Common myeloid progenitor, CD34-positive (primary cell): Measurements from ENCODE around the gene PRDM11.

Source experiments
- CTCF ChIA-PET: fragments of 350-600 bp; sonication (Branson Sonifier 250); formaldehyde crosslinking; loops from one replicate; lab custom pipeline; 2021; ENCODE audit warnings: antibody characterized with exemption; lab: Charles Lee
- POLR2A ChIA-PET: fragments of 350-600 bp; sonication (Branson Sonifier 250); formaldehyde crosslinking; loops from one replicate; lab custom pipeline; 2021; ENCODE audit warnings: antibody characterized with exemption; lab: Charles Lee
- DNase-seq, 3 donors: peaks; one replicate each; pipeline versions ENCODE4 v3.0.0 to v3.0.0-alpha.2; 2013
- H3K27ac ChIP-seq, 2 experiments: 1 replicate in 1 of 2; 2 replicates in 1 of 2; pipeline ENCODE4 v1.7.0; 2013; ENCODE audit warnings: inconsistent platforms in 2 of 2, low read length in 2 of 2, mild to moderate bottlenecking in 2 of 2, low read depth in 1 of 2, moderate library complexity in 1 of 2; ENCODE audit not compliant: severe bottlenecking in 2 of 2, insufficient read depth in 1 of 2, poor library complexity in 1 of 2
- H3K27me3 ChIP-seq, 5 experiments: replicated peaks in 2 of 5; 1 replicate in 3 of 5; 2 replicates in 2 of 5; pipeline versions ENCODE4 v1.6.1 to v1.7.0; 2013; ENCODE audit warnings: low read length in 4 of 5, mild to moderate bottlenecking in 2 of 5, moderate library complexity in 2 of 5, inconsistent platforms in 1 of 5; ENCODE audit not compliant: insufficient read depth in 5 of 5, control insufficient read depth in 4 of 5
- H3K36me3 ChIP-seq, 4 experiments: 1 replicate in 2 of 4; 2 replicates in 2 of 4; pipeline versions ENCODE4 v1.6.1 to v1.7.0; 2013; ENCODE audit warnings: low read length in 3 of 4, control low read depth in 1 of 4, mild to moderate bottlenecking in 1 of 4; ENCODE audit not compliant: control insufficient read depth in 4 of 4, insufficient read depth in 4 of 4
- H3K4me1 ChIP-seq, 4 experiments: 1 replicate in 3 of 4; 2 replicates in 1 of 4; pipeline versions ENCODE4 v1.6.1 to v1.7.1; 2013; ENCODE audit warnings: low read length in 3 of 4, mild to moderate bottlenecking in 3 of 4, control low read depth in 1 of 4, inconsistent platforms in 1 of 4, moderate library complexity in 1 of 4; ENCODE audit not compliant: control insufficient read depth in 4 of 4, insufficient read depth in 4 of 4; ENCODE audit errors: control extremely low read depth in 1 of 4
- H3K4me3 ChIP-seq, 7 experiments: 1 replicate in 4 of 7; 2 replicates in 3 of 7; pipeline versions ENCODE4 v1.5.1 to v1.7.0; 2013; ENCODE audit warnings: mild to moderate bottlenecking in 7 of 7, low read length in 6 of 7, moderate library complexity in 6 of 7, inconsistent platforms in 2 of 7, low read depth in 2 of 7, control low read depth in 1 of 7; ENCODE audit not compliant: insufficient read depth in 4 of 7, control insufficient read depth in 1 of 7; ENCODE audit errors: extremely low read depth in 1 of 7
- H3K9me3 ChIP-seq, 5 experiments: 1 replicate in 4 of 5; 2 replicates in 1 of 5; pipeline versions ENCODE4 v1.6.1 to v1.7.1; 2013; ENCODE audit warnings: low read length in 4 of 5, mild to moderate bottlenecking in 2 of 5, inconsistent platforms in 1 of 5, low read depth in 1 of 5, moderate library complexity in 1 of 5; ENCODE audit not compliant: control insufficient read depth in 4 of 5, insufficient read depth in 2 of 5; ENCODE audit errors: control extremely low read depth in 1 of 5
- WGBS: methylation state at CpG from one replicate; pipeline ENCODE4 v1.1.5; 2013; ENCODE audit not compliant: insufficient coverage; 5-methylcytosine and 5-hydroxymethylcytosine counted together

PRDM11 gene

DNA sequence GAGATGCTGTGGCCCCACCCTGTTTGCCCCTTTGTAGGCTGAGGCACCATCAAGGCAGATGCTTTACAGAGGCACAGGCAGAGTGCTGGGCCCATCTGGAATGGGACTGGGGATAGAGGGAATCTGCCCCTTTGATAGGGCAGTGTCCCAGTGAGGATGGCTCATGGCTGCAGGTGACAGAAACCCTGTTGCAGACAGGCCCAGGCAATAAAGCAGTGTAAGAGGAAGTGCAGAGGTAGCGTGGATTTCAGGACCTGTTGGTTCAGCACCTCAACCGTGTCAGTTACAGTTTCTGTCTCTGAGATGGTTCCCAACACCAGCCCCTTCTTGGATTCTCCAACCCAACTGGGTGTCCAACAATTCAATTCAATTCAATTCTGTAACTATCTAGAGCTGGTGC, 25.1 kb downstream of the PRDM11 start:
- no peaks in the 10 kb centered on the region for H3K36me3 ChIP-seq
- no peak for DNase-seq
- WGBS: 94% methylated on average over 2 of the region's 2 CpGs
- CTCF ChIA-PET: interaction anchor here (0.6 kb wide), 1 partner anchor 61 kb away, joined by 3 read pairs; no protein-coding TSS in a partner anchor
- H3K4me3 ChIP-seq: no peak overlapping the region
- no peaks in the 10 kb centered on the region for H3K9me3 ChIP-seq
- no peaks in the 10 kb centered on the region for H3K27me3 ChIP-seq
- H3K27ac ChIP-seq: no peak overlapping the region
- H3K4me1 ChIP-seq: peaks cover 0 to 14% (median 7%) of the 10 kb centered on the region in 4 experiments
- POLR2A ChIA-PET: no interaction called here

DNA sequence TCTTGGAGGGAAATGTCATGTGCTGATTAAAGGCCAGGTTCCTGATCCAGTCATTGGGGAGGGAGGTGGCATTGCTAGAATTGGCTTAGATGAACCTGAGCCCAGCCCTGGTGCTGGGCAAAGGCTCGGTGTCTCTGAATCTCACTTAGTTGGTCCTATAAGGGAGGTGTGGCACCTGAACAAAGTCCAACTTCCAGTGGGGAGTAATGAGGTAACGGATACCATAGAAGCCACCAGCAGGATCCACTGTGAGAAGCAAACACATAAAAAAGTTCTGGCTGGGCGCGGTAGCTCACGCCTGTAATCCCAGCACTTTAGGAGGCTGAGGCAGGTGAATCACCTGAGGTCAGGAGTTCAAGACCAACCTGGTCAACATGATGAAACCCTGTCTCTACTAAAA, 26.6 kb downstream of the PRDM11 start:
- WGBS: 92% methylated on average over 5 of the region's 5 CpGs
- POLR2A ChIA-PET: no interaction called here

GRCh38 chr11:45174168-45174835, 27.9 kb downstream of the PRDM11 start:
- H3K36me3 ChIP-seq: no peaks in the 10 kb centered on the region
- H3K27me3 ChIP-seq: no peaks in the 10 kb centered on the region
- POLR2A ChIA-PET: no interaction called here
- no peak overlapping the region for H3K27ac ChIP-seq
- CTCF ChIA-PET: no interaction called here
- no peaks in the 10 kb centered on the region for H3K9me3 ChIP-seq
- no peak for DNase-seq
- no peak overlapping the region for H3K4me3 ChIP-seq
- H3K4me1 ChIP-seq: peaks cover 0 to under 1% (median 0%) of the 10 kb centered on the region in 4 experiments
- WGBS: 100% methylated on average over 4 of the region's 6 CpGs

More for the DNA sequence above, 26.6 kb downstream of the PRDM11 start:
- Histone ChIP-seq H3K4me1 (peaks cover 0 to 7% (median 4%) of the 10 kb centered on the region in 4 experiments), H3K36me3 (no peaks in the 10 kb centered on the region), H3K27ac (no peak overlapping the region), H3K27me3 (no peaks in the 10 kb centered on the region), H3K9me3 (no peaks in the 10 kb centered on the region), H3K4me3 (no peak overlapping the region)
- DNase-seq: no peak
- CTCF ChIA-PET: interaction anchor here (0.8 kb wide), 2 partner anchors 10 to 13 kb away, joined by 3 read pairs; no protein-coding TSS in a partner anchor

GRCh38 chr11:45174963-45175362, 28.5 kb downstream of the PRDM11 start:
- Histone ChIP-seq H3K4me3 (no peak overlapping the region), H3K36me3 (no peaks in the 10 kb centered on the region), H3K4me1 (peaks cover 0 to 7% (median 6%) of the 10 kb centered on the region in 4 experiments), H3K27ac (no peak overlapping the region), H3K9me3 (no peaks in the 10 kb centered on the region), H3K27me3 (no peaks in the 10 kb centered on the region)
- DNase-seq: no peak
- POLR2A ChIA-PET: no interaction called here
- CTCF ChIA-PET: no interaction called here
- WGBS: 100% methylated on average over 2 of the region's 4 CpGs

- ChIA-PET CTCF (no interaction called here), POLR2A (no interaction called here)
- Histone ChIP-seq H3K9me3 (no peaks in the 10 kb centered on the region), H3K4me1 (peaks cover 0 to 21% (median 20%) of the 10 kb centered on the region in 4 experiments), H3K27me3 (no peaks in the 10 kb centered on the region), H3K27ac (no peak overlapping the region), H3K36me3 (no peaks in the 10 kb centered on the region), H3K4me3 (no peak overlapping the region)
- no CpG with 5 or more reads among the region's 1 CpG for WGBS
- no peak for DNase-seq
Measured at GRCh38 chr11:45176996-45177395, 30.6 kb downstream of the PRDM11 start.

- no peaks in the 10 kb centered on the region for H3K27me3 ChIP-seq
- ChIA-PET POLR2A (no interaction called here), CTCF (interaction anchor here (0.6 kb wide), 1 partner anchor 11 kb away, joined by 3 read pairs; no protein-coding TSS in a partner anchor)
Measured at GRCh38 chr11:45178223-45178622, 31.8 kb downstream of the PRDM11 start.

More at GRCh38 chr11:45178223-45178622, 31.8 kb downstream of the PRDM11 start:
- Histone ChIP-seq H3K36me3 (peaks cover 0 to 12% (median under 1%) of the 10 kb centered on the region in 4 experiments), H3K27ac (no peak overlapping the region), H3K9me3 (no peaks in the 10 kb centered on the region), H3K4me3 (no peak overlapping the region), H3K4me1 (peaks cover 0 to 22% (median 20%) of the 10 kb centered on the region in 4 experiments)
- DNase-seq: no peak
- WGBS: 91% methylated on average over 6 of the region's 7 CpGs
